Activated CD4-positive, alpha-beta memory T cell treated with anti-CD3 and anti-CD28 coated beads for 36 hours (primary cell): Measurements from ENCODE around the gene TNNI2. TPM values are rescaled to one million over a fixed set of nuclear protein-coding genes. Genes with fewer than 3 reads are reported as not detected.

Experiments used
- CTCF ChIA-PET: fragments of 350-600 bp; sonication (Branson Sonifier 250); formaldehyde crosslinking; loops from one replicate; lab custom pipeline; 2021; ENCODE audit warnings: antibody characterized with exemption, inconsistent platforms; lab: Charles Lee
- POLR2A ChIA-PET: fragments of 350-600 bp; sonication (Branson Sonifier 250); formaldehyde crosslinking; loops from one replicate; lab custom pipeline; 2021; ENCODE audit warnings: antibody characterized with exemption; lab: Charles Lee
- DNase-seq: peaks from one replicate; pipeline ENCODE4 v3.0.0-alpha.2; 2020
- H3K27ac Mint-ChIP-seq: one replicate; pipeline ENCODE4 v1.8.0; 2021; ENCODE audit warnings: mixed read lengths
- H3K27me3 Mint-ChIP-seq: one replicate; pipeline ENCODE4 v1.8.0; 2021; ENCODE audit warnings: mixed read lengths
- H3K36me3 Mint-ChIP-seq: one replicate; pipeline ENCODE4 v1.8.0; 2021; ENCODE audit warnings: mixed read lengths
- H3K4me1 Mint-ChIP-seq: one replicate; pipeline ENCODE4 v1.8.0; 2021; ENCODE audit warnings: low read depth, mixed read lengths
- H3K4me3 Mint-ChIP-seq: one replicate; pipeline ENCODE4 v1.8.0; 2021; ENCODE audit warnings: mild to moderate bottlenecking, mixed read lengths
- H3K9me3 Mint-ChIP-seq: one replicate; pipeline ENCODE4 v1.8.0; 2021; ENCODE audit warnings: mixed read lengths
- intact Hi-C: fragments of 100-400 bp; cut with micrococcal nuclease; formaldehyde crosslinking; loops from one replicate; pipeline ENCODE4 v1.15.1; 2023
- total RNA-seq, 2 experiments: library from RNA; stranded (reverse); gene quantifications; one replicate each; pipeline ENCODE4 v1.2.3, GENCODE V29; 2021

The TNNI2 gene
- total RNA-seq, 2 experiments from 2014 or later = not detected

GRCh38 chr11:1836011-1836945 is 2.5 kb upstream of the TNNI2 start:
- Mint-ChIP-seq H3K27me3 (peaks cover 5% of the 10 kb centered on the region), H3K9me3 (no peaks in the 10 kb centered on the region), H3K4me3 (no peak overlapping the region), H3K36me3 (no peaks in the 10 kb centered on the region), H3K27ac (no peak overlapping the region), H3K4me1 (peaks cover 5% of the 10 kb centered on the region)
- ChIA-PET CTCF (interaction anchor here (0.6 to 13.7 kb wide), 15 partner anchors 18 to 330 kb away, joined by 3 to 488 read pairs (median 4); partner anchors contain the start of gene H19), POLR2A (no interaction called here)
- no peak for DNase-seq
- intact Hi-C loops = no loop called here

GRCh38 chr11:1837171-1838076 is 1.4 kb upstream of the TNNI2 start:
- peak; percentile 83 for DNase-seq
- Mint-ChIP-seq H3K9me3 (no peaks in the 10 kb centered on the region), H3K4me3 (no peak overlapping the region), H3K36me3 (no peaks in the 10 kb centered on the region), H3K4me1 (peaks cover 5% of the 10 kb centered on the region), H3K27me3 (peaks cover 3% of the 10 kb centered on the region), H3K27ac (no peak overlapping the region)
- CTCF ChIA-PET = interaction anchor here (1.2 to 13.7 kb wide), 6 partner anchors 60 to 319 kb away, joined by 4 to 488 read pairs (median 10); no protein-coding TSS in a partner anchor
- POLR2A ChIA-PET = no interaction called here
- intact Hi-C loops = loop anchor here (1.0 kb wide), 1 partner anchor 314 kb away; no protein-coding TSS in a partner anchor

GRCh38 chr11:1838077-1838425 is 730 bp upstream of the TNNI2 start:
- Mint-ChIP-seq H3K4me1 (peaks cover 5% of the 10 kb centered on the region), H3K9me3 (no peaks in the 10 kb centered on the region), H3K27ac (no peak overlapping the region), H3K27me3 (peaks cover 3% of the 10 kb centered on the region), H3K4me3 (no peak overlapping the region), H3K36me3 (no peaks in the 10 kb centered on the region)
- intact Hi-C loops = no loop called here
- POLR2A ChIA-PET = no interaction called here
- CTCF ChIA-PET = interaction anchor here (1.2 to 2.0 kb wide), 3 partner anchors 44 to 314 kb away, joined by 4 to 16 read pairs (median 13); no protein-coding TSS in a partner anchor
- peak; percentile 31 for DNase-seq

- DNase-seq = no peak
- POLR2A ChIA-PET = no interaction called here
- H3K27ac Mint-ChIP-seq = no peak overlapping the region
- H3K4me1 Mint-ChIP-seq = peaks cover 18% of the 10 kb centered on the region
- intact Hi-C loops = no loop called here
- no peaks in the 10 kb centered on the region for H3K36me3 Mint-ChIP-seq
- no peaks in the 10 kb centered on the region for H3K9me3 Mint-ChIP-seq
- CTCF ChIA-PET = interaction anchor here (0.8 to 2.0 kb wide), 6 partner anchors 43 to 312 kb away, joined by 3 to 16 read pairs (median 4); partner anchors contain the start of gene H19
- no peak overlapping the region for H3K4me3 Mint-ChIP-seq
- no peaks in the 10 kb centered on the region for H3K27me3 Mint-ChIP-seq
Measured at GRCh38 chr11:1839204-1839923, 583 bp downstream of the TNNI2 start.

- CTCF ChIA-PET = interaction anchor here (0.7 to 2.1 kb wide), 8 partner anchors 7 to 312 kb away, joined by 3 to 16 read pairs (median 4); no protein-coding TSS in a partner anchor
- Mint-ChIP-seq H3K9me3 (no peaks in the 10 kb centered on the region), H3K4me1 (peaks cover 26% of the 10 kb centered on the region), H3K4me3 (no peak overlapping the region), H3K36me3 (no peaks in the 10 kb centered on the region), H3K27ac (no peak overlapping the region), H3K27me3 (no peaks in the 10 kb centered on the region)
- intact Hi-C loops = no loop called here
- POLR2A ChIA-PET = no interaction called here
- DNase-seq = no peak
Measured at GRCh38 chr11:1839924-1840779, 1.4 kb downstream of the TNNI2 start.

GRCh38 chr11:1840780-1841480 is 2.1 kb downstream of the TNNI2 start:
- ChIA-PET CTCF (interaction anchor here (0.7 to 2.1 kb wide), 5 partner anchors 8 to 311 kb away, joined by 3 to 7 read pairs (median 4); no protein-coding TSS in a partner anchor), POLR2A (interaction anchor here (1.3 kb wide), 1 partner anchor 10 kb away, joined by 3 read pairs; no protein-coding TSS in a partner anchor)
- H3K27me3 Mint-ChIP-seq = no peaks in the 10 kb centered on the region
- intact Hi-C loops = no loop called here
- no peak overlapping the region for H3K27ac Mint-ChIP-seq
- no peak overlapping the region for H3K4me3 Mint-ChIP-seq
- no peaks in the 10 kb centered on the region for H3K36me3 Mint-ChIP-seq
- peaks cover 33% of the 10 kb centered on the region for H3K4me1 Mint-ChIP-seq
- no peaks in the 10 kb centered on the region for H3K9me3 Mint-ChIP-seq
- no peak for DNase-seq

- H3K27me3 Mint-ChIP-seq = no peaks in the 10 kb centered on the region
- no peaks in the 10 kb centered on the region for H3K36me3 Mint-ChIP-seq
- ChIA-PET POLR2A (interaction anchor here (1.3 kb wide), 1 partner anchor 10 kb away, joined by 3 read pairs; no protein-coding TSS in a partner anchor), CTCF (interaction anchor here (1.4 to 2.1 kb wide), 2 partner anchors 9 to 148 kb away, joined by 5 to 7 read pairs; no protein-coding TSS in a partner anchor)
- intact Hi-C loops = no loop called here
- H3K9me3 Mint-ChIP-seq = no peaks in the 10 kb centered on the region
- no peak overlapping the region for H3K27ac Mint-ChIP-seq
- H3K4me3 Mint-ChIP-seq = no peak overlapping the region
- no peak for DNase-seq
- H3K4me1 Mint-ChIP-seq = peaks cover 34% of the 10 kb centered on the region
Measured at GRCh38 chr11:1841511-1842148, 2.8 kb downstream of the TNNI2 start.

- Mint-ChIP-seq H3K27ac (peak overlapping the region; percentile 23), H3K36me3 (no peaks in the 10 kb centered on the region), H3K27me3 (no peaks in the 10 kb centered on the region), H3K4me3 (no peak overlapping the region), H3K9me3 (no peaks in the 10 kb centered on the region), H3K4me1 (peaks cover 38% of the 10 kb centered on the region)
- no peak for DNase-seq
- intact Hi-C loops = no loop called here
- ChIA-PET POLR2A (interaction anchor here (1.3 kb wide), 1 partner anchor 9 kb away, joined by 3 read pairs; no protein-coding TSS in a partner anchor), CTCF (interaction anchor here (1.3 to 2.1 kb wide), 4 partner anchors 10 to 148 kb away, joined by 3 to 7 read pairs (median 4); no protein-coding TSS in a partner anchor)
Measured at GRCh38 chr11:1842149-1843097, 3.6 kb downstream of the TNNI2 start.

- no peak overlapping the region for H3K4me3 Mint-ChIP-seq
- DNase-seq = no peak
- H3K27me3 Mint-ChIP-seq = no peaks in the 10 kb centered on the region
- ChIA-PET CTCF (interaction anchor here (1.3 to 1.5 kb wide), 3 partner anchors 11 to 149 kb away, joined by 3 to 4 read pairs (median 3); no protein-coding TSS in a partner anchor), POLR2A (no interaction called here)
- H3K36me3 Mint-ChIP-seq = no peaks in the 10 kb centered on the region
- peaks cover 38% of the 10 kb centered on the region for H3K4me1 Mint-ChIP-seq
- intact Hi-C loops = no loop called here
- H3K27ac Mint-ChIP-seq = peak overlapping the region; percentile 19
- H3K9me3 Mint-ChIP-seq = no peaks in the 10 kb centered on the region
Measured at GRCh38 chr11:1843098-1843473, 4.3 kb downstream of the TNNI2 start.
